ENCODE measurements around the gene TOMM20. TPM values are rescaled to one million over a fixed set of nuclear protein-coding genes. Genes with fewer than 3 reads are reported as not detected.

TOMM20 gene
- total RNA-seq, 2 donors from 2014 or later, result 76.2 to 127 TPM

DNA sequence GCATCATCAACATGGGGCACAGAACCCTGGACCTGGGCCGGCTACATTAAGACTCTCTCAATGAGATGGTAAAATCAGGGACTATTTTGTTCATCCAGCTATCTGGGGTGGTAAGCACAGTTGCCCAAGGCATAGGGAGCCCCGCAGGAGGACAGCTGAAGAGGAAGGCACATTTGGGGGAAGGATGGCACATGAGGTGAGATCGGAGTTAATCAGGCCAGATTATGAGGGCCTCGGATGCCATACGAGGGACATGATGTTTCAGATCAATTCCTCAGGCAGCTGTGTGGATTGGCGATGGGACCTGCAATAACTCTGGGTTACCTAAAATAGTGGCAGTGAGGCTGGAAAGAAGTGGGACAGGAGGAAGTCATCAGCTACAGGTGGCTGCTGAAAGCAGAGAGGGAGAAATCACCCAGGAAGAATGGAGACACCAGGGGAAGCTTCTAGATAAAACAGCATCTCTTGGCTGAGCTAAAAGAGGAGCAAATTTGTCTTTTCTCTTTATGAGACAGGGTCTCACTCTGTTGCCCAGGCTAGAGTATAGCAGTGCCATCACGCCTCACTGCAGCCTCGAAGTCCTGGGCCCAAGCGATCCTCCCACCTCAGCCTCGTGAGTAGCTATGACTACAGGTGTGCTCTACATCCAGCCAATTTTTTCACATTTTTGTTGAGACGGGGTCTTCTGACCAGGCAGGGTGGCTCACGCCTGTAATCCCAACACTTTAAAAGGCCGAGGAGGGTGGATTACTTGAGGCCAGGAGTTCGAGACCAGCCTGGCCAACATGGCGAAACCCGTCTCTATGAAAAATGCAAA, 21.1 kb downstream of the TOMM20 start:
- Histone ChIP-seq H3K9me3 (no peaks in the 10 kb centered on the region), H3K4me3 (no peak overlapping the region), H3K27me3 (no peaks in the 10 kb centered on the region), H3K9ac (ENCODE audit: low read depth in 2 of 2, low read length in 2 of 2) (no peak overlapping the region), H3K27ac (no peak overlapping the region), H3K36me3 (peaks cover 4% of the 10 kb centered on the region), H3K4me1 (no peaks in the 10 kb centered on the region)
- TF ChIP-seq, protein P1, sequence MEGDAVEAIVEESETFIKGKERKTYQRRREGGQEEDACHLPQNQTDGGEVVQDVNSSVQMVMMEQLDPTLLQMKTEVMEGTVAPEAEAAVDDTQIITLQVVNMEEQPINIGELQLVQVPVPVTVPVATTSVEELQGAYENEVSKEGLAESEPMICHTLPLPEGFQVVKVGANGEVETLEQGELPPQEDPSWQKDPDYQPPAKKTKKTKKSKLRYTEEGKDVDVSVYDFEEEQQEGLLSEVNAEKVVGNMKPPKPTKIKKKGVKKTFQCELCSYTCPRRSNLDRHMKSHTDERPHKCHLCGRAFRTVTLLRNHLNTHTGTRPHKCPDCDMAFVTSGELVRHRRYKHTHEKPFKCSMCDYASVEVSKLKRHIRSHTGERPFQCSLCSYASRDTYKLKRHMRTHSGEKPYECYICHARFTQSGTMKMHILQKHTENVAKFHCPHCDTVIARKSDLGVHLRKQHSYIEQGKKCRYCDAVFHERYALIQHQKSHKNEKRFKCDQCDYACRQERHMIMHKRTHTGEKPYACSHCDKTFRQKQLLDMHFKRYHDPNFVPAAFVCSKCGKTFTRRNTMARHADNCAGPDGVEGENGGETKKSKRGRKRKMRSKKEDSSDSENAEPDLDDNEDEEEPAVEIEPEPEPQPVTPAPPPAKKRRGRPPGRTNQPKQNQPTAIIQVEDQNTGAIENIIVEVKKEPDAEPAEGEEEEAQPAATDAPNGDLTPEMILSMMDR (IDR thresholded peaks at IDR 0.05), result no peak
- no peak for DNase-seq
- intact Hi-C loops (cut with DNase I), result loop anchor here (10.0 kb wide), 1 partner anchor 307 kb away; no protein-coding TSS in a partner anchor

DNA sequence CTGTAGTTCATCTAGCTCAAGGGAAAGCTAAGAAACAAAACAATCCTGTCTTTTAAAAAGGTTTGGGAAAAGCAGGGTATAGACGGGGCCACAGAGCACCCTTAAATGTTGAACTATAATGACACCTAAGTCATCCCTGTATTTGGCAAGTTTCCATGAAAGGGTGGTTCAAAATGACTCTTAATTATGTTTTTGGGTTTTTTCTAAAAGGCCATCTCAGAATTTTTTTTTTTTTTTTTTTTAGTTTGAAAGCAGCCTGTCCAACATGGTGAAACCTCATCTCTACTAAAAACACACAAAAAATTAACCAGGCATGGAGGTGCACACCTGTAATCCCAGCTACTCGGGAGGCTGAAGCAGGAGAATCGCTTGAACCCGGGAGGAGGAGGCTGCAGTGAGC, 22.2 kb downstream of the TOMM20 start:
- no peak overlapping the region for H3K9ac ChIP-seq (ENCODE audit: low read depth in 2 of 2, low read length in 2 of 2)

DNA sequence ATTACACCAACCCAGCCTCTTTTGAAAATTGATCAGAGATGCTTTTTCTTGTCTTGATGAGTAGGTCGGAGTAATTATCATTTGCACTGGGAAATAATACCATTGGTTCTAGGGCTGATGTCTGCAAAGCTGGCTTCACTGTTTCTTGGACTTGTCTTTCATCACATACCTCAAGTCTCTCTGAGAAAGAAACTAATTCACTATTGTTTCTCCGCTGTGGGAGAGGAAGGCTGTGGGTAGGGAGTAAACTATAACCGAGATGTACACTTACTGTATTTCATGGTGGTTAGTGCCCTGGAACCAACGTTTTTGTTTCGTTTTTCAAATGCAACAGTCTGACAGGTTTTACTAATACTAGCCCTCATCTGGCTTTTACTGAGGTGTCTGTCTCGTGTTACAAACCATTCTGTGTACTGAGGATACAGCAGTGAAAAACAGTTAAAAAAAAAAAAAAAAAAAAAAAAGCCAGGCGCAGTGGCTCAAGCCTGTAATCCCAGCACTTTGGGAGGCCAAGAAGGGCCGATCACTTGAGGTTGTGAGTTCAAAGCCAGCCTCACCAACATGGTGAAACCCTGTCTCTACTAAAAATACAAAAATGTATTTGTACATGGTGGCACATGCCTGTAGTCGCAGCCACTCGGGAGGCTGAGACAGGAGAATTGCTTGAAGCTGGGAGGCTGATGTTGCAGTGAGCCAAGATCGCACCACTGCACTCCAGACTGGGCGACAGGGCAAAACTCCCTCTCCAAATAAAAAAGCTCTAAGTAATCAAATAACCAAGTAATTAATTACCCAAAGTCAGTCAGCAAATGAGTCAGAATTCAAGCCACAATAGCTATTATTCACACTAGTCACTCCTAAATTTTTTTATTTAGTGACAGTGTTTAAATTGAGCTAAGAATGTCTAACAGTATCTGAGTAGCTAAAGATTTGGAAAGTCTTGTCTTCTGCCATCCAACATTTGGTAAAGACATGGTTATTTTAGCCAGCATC, 23.3 kb downstream of the TOMM20 start:
- Histone ChIP-seq H3K9ac (ENCODE audit: low read depth in 2 of 2, low read length in 2 of 2) (no peak overlapping the region), H3K27me3 (no peaks in the 10 kb centered on the region), H3K9me3 (no peaks in the 10 kb centered on the region), H3K4me3 (no peak overlapping the region), H3K4me1 (no peaks in the 10 kb centered on the region), H3K36me3 (no peaks in the 10 kb centered on the region), H3K27ac (no peak overlapping the region)
- TF ChIP-seq, protein P1 (IDR thresholded peaks at IDR 0.05), result no peak
- intact Hi-C loops (cut with DNase I), result loop anchor here (10.0 kb wide), 1 partner anchor 309 kb away; no protein-coding TSS in a partner anchor
- no peak for DNase-seq

More for the DNA sequence above, 22.2 kb downstream of the TOMM20 start:
- TF ChIP-seq, protein P1 (IDR thresholded peaks at IDR 0.05), result no peak
- Histone ChIP-seq H3K4me1 (no peaks in the 10 kb centered on the region), H3K4me3 (no peak overlapping the region), H3K27ac (no peak overlapping the region), H3K27me3 (no peaks in the 10 kb centered on the region), H3K36me3 (peaks cover 1% of the 10 kb centered on the region), H3K9me3 (no peaks in the 10 kb centered on the region)
- intact Hi-C loops (cut with DNase I), result loop anchor here (10.0 kb wide), 1 partner anchor 308 kb away; no protein-coding TSS in a partner anchor
- DNase-seq, result no peak

DNA sequence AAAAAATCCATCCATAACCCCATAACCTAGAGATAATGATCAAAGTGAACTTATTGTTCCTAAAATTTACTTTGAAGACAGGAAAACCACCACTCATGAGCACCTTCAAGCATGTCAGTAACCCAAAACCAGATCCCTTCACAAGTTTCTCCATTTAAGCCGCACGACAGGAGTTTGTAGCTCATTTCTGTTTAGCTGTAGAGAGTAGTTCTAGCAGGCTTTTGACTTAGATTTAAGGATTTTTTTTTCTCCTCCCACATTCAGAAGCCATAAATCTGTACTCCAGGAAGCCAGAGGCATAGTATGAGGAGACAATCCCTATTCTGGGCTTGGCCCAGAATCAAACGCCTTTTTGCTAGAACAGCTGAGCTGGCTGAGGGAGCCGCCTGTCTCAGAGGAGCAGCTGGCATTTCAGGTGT, 25.6 kb downstream of the TOMM20 start:
- Histone ChIP-seq H3K4me1 (no peaks in the 10 kb centered on the region), H3K9ac (ENCODE audit: low read depth in 2 of 2, low read length in 2 of 2) (no peak overlapping the region), H3K36me3 (no peaks in the 10 kb centered on the region), H3K9me3 (no peaks in the 10 kb centered on the region), H3K27me3 (no peaks in the 10 kb centered on the region), H3K4me3 (no peak overlapping the region), H3K27ac (no peak overlapping the region)
- DNase-seq, result peak; percentile 73
- intact Hi-C loops (cut with DNase I), result loop anchor here (10.0 kb wide), 1 partner anchor 312 kb away; no protein-coding TSS in a partner anchor
- TF ChIP-seq, protein P1 (IDR thresholded peaks at IDR 0.05), result no peak

DNA sequence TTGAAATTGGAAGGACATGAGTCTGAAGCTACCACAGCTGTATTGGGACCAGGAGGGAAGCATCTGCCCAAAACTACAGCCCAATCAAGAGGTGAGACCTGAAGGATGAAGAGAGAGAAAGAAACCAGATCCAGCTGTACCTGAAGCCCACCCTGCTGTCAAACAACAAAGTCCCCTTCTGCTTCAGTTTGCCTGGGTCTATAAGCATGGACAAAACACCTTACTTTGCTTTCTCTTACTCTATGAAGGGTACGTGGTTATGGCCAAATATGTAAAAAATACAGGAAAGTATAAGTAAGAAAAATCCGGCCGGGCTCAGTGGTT, 26.4 kb downstream of the TOMM20 start:
- H3K36me3 ChIP-seq, result no peaks in the 10 kb centered on the region

More for the DNA sequence above, 26.4 kb downstream of the TOMM20 start:
- Histone ChIP-seq H3K27me3 (no peaks in the 10 kb centered on the region), H3K27ac (no peak overlapping the region), H3K4me3 (no peak overlapping the region), H3K9me3 (no peaks in the 10 kb centered on the region), H3K9ac (ENCODE audit: low read depth in 2 of 2, low read length in 2 of 2) (no peak overlapping the region), H3K4me1 (no peaks in the 10 kb centered on the region)
- TF ChIP-seq, protein P1 (IDR thresholded peaks at IDR 0.05), result no peak
- intact Hi-C loops (cut with DNase I), result loop anchor here (10.0 kb wide), 1 partner anchor 313 kb away; no protein-coding TSS in a partner anchor
- no peak for DNase-seq

Data from colonic mucosa (tissue), 4 donors.